ENCODE measurements around the gene LGI2.
"Not testable (repeated sequence)": the region's sequence is repeated elsewhere in the genome, so short reads cannot be mapped to it uniquely, and the experiment has no call there.

Gene LGI2

DNA sequence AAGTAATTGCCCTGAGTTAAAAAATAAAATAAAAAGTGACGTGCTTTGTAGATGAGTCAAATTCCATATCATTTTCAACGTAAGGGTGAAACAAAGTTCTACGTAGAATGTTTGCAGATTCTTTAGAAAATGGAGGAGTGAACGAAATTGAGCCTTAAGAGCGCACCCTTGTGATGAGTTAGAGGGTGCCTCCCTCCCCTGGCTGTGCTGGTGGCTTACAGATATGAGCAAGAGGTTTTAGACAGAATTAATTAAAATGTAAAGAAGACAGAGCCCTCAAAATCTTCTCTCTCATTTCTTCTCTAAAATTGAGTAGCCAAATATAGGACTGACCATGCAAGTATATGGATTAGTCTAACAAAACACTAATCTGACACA is 30.2 kb upstream of the LGI2 start:
- FAIRE-seq, result no peak
- DNase-seq (ENCODE audit: insufficient read length, low spot score), result no peak
- TF ChIP-seq, protein P1, sequence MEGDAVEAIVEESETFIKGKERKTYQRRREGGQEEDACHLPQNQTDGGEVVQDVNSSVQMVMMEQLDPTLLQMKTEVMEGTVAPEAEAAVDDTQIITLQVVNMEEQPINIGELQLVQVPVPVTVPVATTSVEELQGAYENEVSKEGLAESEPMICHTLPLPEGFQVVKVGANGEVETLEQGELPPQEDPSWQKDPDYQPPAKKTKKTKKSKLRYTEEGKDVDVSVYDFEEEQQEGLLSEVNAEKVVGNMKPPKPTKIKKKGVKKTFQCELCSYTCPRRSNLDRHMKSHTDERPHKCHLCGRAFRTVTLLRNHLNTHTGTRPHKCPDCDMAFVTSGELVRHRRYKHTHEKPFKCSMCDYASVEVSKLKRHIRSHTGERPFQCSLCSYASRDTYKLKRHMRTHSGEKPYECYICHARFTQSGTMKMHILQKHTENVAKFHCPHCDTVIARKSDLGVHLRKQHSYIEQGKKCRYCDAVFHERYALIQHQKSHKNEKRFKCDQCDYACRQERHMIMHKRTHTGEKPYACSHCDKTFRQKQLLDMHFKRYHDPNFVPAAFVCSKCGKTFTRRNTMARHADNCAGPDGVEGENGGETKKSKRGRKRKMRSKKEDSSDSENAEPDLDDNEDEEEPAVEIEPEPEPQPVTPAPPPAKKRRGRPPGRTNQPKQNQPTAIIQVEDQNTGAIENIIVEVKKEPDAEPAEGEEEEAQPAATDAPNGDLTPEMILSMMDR (IDR thresholded peaks at IDR 0.05; ENCODE audit: insufficient read depth, missing control alignments), result no peak

DNA sequence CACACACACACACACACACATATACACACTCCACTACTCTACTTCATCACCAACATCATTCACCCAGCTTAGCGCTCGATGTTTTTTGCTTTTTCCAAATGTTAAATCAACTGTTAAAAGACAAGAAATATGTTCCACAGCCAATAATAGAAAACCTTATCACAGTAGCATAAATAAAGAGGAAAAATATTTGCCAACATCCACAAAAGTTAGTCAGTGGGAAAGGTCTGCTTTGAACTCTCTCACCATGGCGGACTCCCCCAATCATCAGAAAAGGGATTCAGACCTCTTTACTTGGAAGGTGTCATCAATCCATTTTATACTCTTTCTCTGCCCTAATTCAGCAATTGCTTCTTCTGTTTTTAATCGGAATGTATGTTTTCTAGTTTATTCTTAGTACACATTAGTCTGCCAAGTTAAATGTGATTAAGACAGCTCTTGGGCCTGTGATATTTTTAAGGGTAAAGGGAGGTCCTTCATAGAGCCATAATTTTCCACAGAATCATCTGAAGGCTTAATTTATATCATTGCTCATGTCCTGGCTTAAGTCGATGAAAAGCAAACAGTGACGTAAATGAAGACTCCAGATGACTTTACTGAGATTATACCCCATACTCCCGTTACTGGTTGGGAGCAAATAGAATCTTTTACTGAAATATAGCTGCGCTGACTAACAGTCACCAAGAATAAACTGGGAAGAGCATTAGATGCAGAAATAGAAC is 29.7 kb upstream of the LGI2 start:
- TF ChIP-seq, protein P1 (IDR thresholded peaks at IDR 0.05; ENCODE audit: insufficient read depth, missing control alignments), result no peak
- DNase-seq (ENCODE audit: insufficient read length, low spot score) (no peak), FAIRE-seq (no peak)

DNA sequence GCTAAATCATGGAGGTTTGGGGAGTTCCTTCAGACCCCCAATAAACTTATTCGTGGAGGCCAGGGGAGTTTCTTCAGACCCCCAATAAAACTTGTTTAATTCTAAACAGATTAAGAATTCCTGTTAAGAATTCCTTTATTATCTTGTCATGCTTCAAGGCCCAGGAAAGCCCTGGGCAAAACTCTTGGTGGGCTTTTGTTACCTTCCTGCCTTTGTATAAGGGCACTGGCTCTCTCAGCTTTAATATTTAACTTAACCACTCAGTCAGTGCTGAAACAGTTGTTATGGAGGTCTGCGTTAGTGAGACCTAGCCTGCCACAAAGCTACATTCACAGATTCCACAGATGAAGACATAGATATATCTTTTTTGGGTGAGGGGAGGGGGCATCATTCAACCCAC is 29.0 kb upstream of the LGI2 start:
- TF ChIP-seq, protein P1 (IDR thresholded peaks at IDR 0.05; ENCODE audit: insufficient read depth, missing control alignments), result no peak
- FAIRE-seq, result no peak
- DNase-seq (ENCODE audit: insufficient read length, low spot score), result no peak

DNA sequence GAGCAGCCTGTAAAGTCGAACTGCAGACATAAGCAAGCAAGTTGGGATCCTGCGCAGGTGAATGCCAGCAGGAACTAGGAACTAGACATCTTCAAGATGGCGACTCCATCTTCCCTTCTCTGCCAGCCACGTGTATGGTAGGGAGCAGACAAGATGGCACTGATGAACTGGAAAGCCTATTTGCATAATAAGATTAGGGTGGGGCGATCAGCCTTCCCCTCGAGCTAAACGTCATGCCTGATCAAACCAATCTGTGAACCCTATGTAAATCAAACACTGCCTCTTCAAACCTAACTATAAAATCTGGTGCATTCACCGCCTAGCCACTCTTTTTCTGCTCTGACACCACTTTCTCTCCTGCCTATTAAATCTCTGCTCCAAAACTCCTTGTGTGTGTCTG is 28.1 kb upstream of the LGI2 start:
- DNase-seq (ENCODE audit: insufficient read length, low spot score), result no peak
- TF ChIP-seq, protein P1 (IDR thresholded peaks at IDR 0.05; ENCODE audit: insufficient read depth, missing control alignments), result no peak
- FAIRE-seq, result no peak

DNA sequence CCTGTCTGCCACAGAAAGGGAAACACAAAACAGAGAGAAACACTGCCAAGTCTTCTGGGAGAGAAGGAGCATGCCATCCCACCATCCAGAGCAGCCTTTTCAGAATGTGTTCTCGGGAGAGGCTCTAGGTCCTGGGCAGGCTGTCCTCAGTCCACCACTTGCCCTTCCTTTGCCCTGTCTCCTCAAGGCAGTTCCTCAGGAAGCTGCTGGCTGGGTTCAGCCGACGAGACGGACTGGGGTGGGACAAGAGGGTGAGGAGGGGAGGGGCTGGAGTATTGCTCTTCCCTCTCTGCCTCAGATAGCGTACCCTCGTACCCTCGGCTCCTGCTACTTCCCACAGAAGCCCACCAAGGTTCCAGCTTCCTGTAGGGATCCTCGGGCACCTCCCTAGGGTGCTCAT is 26.6 kb upstream of the LGI2 start:
- DNase-seq (ENCODE audit: insufficient read length, low spot score), result no peak
- TF ChIP-seq, protein P1 (IDR thresholded peaks at IDR 0.05; ENCODE audit: insufficient read depth, missing control alignments), result no peak
- FAIRE-seq, result no peak

DNA sequence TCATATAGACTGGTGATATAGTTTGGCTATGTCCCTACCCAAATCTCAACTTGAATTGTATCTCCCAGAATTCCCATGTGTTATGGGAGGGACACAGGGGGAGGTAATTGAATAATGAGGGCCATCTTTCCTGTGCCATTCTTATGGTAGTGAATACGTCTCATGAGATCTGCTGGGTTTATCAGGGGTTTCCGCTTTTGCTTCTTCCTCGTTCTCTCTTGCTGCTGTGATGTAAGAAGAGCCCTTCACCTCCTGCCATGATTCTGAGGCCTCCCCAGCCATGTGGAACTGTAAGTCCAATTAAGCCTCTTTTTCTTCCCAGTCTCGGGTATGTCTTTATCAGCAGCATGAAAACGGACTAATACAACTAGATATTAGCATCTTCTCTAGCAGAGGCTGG is 21.3 kb upstream of the LGI2 start:
- not testable (repeated sequence) for DNase-seq (ENCODE audit: insufficient read length, low spot score); FAIRE-seq

DNA sequence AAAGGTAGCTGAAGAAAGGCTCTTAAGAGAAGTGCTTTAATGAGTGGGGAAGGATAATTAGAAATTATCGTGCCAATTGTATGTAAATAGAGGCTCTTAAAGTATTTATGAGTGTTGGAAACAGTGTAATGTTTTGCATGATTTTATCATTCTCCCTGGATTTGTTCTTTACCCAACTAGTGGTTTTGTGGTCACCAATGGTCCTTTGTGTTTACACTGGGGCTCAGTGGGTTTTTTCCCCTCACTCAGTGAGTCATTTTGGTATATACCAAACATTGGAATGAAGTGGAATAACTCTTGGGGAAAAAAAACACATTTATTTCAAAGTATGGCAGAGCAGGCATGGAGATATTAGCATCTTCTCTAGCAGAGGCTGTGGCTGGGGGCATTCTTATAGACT is 20.8 kb upstream of the LGI2 start:
- DNase-seq (ENCODE audit: insufficient read length, low spot score), result no peak
- no peak for FAIRE-seq
- TF ChIP-seq, protein P1 (IDR thresholded peaks at IDR 0.05; ENCODE audit: insufficient read depth, missing control alignments), result no peak
